ENCODE measurements around the gene SMYD3. TPM values are rescaled to one million over a fixed set of nuclear protein-coding genes. Genes with fewer than 3 reads are reported as not detected.

SMYD3 gene
- polyA plus RNA-seq, 2 of the 4 experiments (the other 2 are of a cell fraction) = 18.2 to 35.2 TPM

DNA sequence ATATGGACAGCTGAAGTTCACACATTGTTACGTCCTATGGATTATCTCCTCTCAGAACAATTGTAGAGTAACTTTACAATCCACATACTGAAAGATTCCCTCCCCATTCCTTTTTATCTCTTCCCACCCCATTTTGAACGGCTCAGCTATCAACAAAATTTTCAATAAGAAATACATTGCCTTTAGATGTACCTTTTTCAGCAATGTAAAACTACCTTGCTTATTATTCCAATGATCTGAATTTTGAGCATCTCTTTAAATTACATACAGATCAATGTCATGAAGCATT, 503.7 kb downstream of the SMYD3 start:
- TF ChIP-seq CEBPB (IDR thresholded peaks at IDR 0.05) = no peak
- no peak for TF ChIP-seq EHMT2 (IDR thresholded peaks at IDR 0.05; ENCODE audit: low read depth)

DNA sequence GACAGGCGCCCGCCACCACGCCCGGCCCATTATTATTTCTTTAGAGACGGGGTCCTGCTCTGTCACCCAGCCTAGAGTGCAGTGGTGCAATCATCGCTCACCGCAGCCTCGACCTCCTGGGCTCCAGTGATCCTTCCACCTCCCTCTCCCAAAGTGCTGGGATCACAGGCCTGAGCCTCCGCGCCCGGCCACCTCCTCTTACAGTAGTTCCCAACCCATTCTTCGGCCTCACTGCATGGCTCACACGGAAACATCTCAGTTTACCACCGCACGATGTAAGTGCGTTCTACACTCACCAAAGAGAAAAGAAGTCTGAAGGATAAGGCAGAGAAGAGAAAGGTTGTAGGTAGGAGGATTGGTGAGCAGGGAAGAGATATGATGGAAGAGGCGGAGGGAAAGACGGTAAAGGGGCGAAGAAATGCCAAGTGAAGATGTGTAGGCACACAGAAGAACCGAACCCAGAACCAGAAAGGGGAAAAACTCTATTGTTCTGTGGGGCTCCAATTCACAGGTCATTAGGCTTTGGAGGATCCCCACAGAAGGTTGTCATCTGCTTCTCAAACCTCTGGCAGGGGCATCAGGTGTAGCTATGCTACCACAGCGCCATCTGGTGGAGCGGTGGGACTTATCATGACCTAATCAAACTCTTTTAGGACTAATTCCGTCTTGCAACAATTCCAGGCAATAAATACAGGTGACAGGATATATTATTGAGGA, 504.2 kb downstream of the SMYD3 start:
- no peak for FAIRE-seq
- peak; percentile 83 to 93 for ATAC-seq

More for the DNA sequence above, 503.7 kb downstream of the SMYD3 start:
- WGBS (ENCODE audit: missing lambda C conversion rate) = 51% methylated on average over 2 of the region's 2 CpGs
- H3K4me3 ChIP-seq = no peak overlapping the region
- POLR2A ChIA-PET = no interaction called here
- DNase-seq (ENCODE audit: low read depth in 1 of 2, low spot score in 1 of 2) (no peak), ATAC-seq (no peak), FAIRE-seq (no peak)
- no peaks in the 10 kb centered on the region for H3K4me1 ChIP-seq
- CTCF ChIA-PET = interaction anchor here (0.6 to 3.3 kb wide), 9 partner anchors 8 to 850 kb away, joined by 3 to 29 read pairs (median 3); partner anchors contain the start of gene KIF26B
- no peak overlapping the region for H3K27ac ChIP-seq
- no peaks in the 10 kb centered on the region for H3K9me3 ChIP-seq
- no peak overlapping the region for H3K4me2 ChIP-seq

DNA sequence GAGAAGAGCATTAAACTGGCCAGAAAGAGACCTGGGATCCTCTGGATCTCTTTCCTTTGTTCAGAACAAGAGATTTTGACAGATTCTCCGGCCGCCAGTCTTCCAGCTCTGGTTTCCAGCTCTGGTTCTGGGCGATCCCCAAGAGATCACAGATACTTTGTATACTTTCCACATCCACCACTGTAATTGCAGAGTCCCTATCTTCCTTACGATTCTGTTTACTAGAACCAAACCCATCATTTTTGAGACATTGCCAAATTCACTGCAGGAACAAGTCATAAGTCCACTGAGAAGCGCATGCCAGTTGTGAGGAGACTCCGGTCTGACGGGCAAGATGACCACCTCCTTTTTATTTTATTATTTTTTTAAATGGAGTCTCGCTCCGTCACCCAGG, 505.2 kb downstream of the SMYD3 start:
- ATAC-seq = no peak
- H3K27ac ChIP-seq = no peak overlapping the region
- no peak for DNase-seq (ENCODE audit: low read depth in 1 of 2, low spot score in 1 of 2)
- no peak for TF ChIP-seq CHD4 (IDR thresholded peaks at IDR 0.05; ENCODE audit: borderline replicate concordance)
- no peak for TF ChIP-seq TP53 (CRISPR knock-in tag; IDR thresholded peaks at IDR 0.05)
- TF ChIP-seq POLR2AphosphoS2 (conservative IDR thresholded peaks at IDR 0.05; ENCODE audit: low read length) = no peak
- TF ChIP-seq HOXA7 (CRISPR knock-in tag; IDR thresholded peaks at IDR 0.05) = no peak
- TF ChIP-seq TFCP2L1 (CRISPR knock-in tag; IDR thresholded peaks at IDR 0.05) = no peak
- no peak for TF ChIP-seq RFX5 (IDR thresholded peaks at IDR 0.05)
- TF ChIP-seq KDM5A (IDR thresholded peaks at IDR 0.05) = no peak
- no peak for TF ChIP-seq NPAS2 (CRISPR knock-in tag; IDR thresholded peaks at IDR 0.05; ENCODE audit: borderline replicate concordance)
- TF ChIP-seq PHF8 (IDR thresholded peaks at IDR 0.05; ENCODE audit: borderline replicate concordance, low read depth) = no peak
- TF ChIP-seq CBX8 (IDR thresholded peaks at IDR 0.05) = no peak
- no peak for TF ChIP-seq RNF2 (IDR thresholded peaks at IDR 0.05; ENCODE audit: borderline replicate concordance, low read depth)
- no peak for TF ChIP-seq RARB (CRISPR knock-in tag; IDR thresholded peaks at IDR 0.05)
- CTCF ChIA-PET = interaction anchor here (0.6 to 1.4 kb wide), 4 partner anchors 339 to 849 kb away, joined by 3 to 6 read pairs (median 4); no protein-coding TSS in a partner anchor
- H3K4me1 ChIP-seq = peaks cover 5% of the 10 kb centered on the region
- H3K4me2 ChIP-seq = no peak overlapping the region
- WGBS (ENCODE audit: missing lambda C conversion rate) = 84% methylated on average over 9 of the region's 9 CpGs
- no peak for FAIRE-seq
- no peaks in the 10 kb centered on the region for H3K9me3 ChIP-seq
- POLR2A ChIA-PET = no interaction called here
- H3K4me3 ChIP-seq = no peak overlapping the region

More for the DNA sequence above, 504.2 kb downstream of the SMYD3 start:
- H3K4me1 ChIP-seq = no peaks in the 10 kb centered on the region
- no peak overlapping the region for H3K4me2 ChIP-seq
- no peak overlapping the region for H3K4me3 ChIP-seq
- ChIA-PET CTCF (interaction anchor here (0.6 to 3.3 kb wide), 9 partner anchors 9 to 850 kb away, joined by 3 to 29 read pairs (median 3); partner anchors contain the start of gene KIF26B), POLR2A (no interaction called here)
- DNase-seq (ENCODE audit: low read depth in 1 of 2, low spot score in 1 of 2) = peak; percentile 69 to 81
- no peak overlapping the region for H3K27ac ChIP-seq
- TF ChIP-seq SMC3 (IDR thresholded peaks at IDR 0.05) (peak; percentile 91), CEBPB (IDR thresholded peaks at IDR 0.05) (0 out of 4 replicates have a peak, but pooled peaks of 1 of the 2 experiments have one; percentile 3), RAD21 (conservative IDR thresholded peaks at IDR 0.05 in 1 of 2, IDR thresholded peaks at IDR 0.05 in 1 of 2) (peak; percentile 89 to 93)
- TF ChIP-seq, protein P1, sequence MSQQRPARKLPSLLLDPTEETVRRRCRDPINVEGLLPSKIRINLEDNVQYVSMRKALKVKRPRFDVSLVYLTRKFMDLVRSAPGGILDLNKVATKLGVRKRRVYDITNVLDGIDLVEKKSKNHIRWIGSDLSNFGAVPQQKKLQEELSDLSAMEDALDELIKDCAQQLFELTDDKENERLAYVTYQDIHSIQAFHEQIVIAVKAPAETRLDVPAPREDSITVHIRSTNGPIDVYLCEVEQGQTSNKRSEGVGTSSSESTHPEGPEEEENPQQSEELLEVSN (IDR thresholded peaks at IDR 0.05; ENCODE audit: borderline replicate concordance, low read depth) = no peak
- TF ChIP-seq, protein P2, sequence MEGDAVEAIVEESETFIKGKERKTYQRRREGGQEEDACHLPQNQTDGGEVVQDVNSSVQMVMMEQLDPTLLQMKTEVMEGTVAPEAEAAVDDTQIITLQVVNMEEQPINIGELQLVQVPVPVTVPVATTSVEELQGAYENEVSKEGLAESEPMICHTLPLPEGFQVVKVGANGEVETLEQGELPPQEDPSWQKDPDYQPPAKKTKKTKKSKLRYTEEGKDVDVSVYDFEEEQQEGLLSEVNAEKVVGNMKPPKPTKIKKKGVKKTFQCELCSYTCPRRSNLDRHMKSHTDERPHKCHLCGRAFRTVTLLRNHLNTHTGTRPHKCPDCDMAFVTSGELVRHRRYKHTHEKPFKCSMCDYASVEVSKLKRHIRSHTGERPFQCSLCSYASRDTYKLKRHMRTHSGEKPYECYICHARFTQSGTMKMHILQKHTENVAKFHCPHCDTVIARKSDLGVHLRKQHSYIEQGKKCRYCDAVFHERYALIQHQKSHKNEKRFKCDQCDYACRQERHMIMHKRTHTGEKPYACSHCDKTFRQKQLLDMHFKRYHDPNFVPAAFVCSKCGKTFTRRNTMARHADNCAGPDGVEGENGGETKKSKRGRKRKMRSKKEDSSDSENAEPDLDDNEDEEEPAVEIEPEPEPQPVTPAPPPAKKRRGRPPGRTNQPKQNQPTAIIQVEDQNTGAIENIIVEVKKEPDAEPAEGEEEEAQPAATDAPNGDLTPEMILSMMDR (IDR thresholded peaks at IDR 0.05) = peak; percentile 92
- no peaks in the 10 kb centered on the region for H3K9me3 ChIP-seq
- 72% methylated on average over 23 of the region's 23 CpGs for WGBS (ENCODE audit: missing lambda C conversion rate)
